Measurements from ENCODE around the gene SYT13.

DNA sequence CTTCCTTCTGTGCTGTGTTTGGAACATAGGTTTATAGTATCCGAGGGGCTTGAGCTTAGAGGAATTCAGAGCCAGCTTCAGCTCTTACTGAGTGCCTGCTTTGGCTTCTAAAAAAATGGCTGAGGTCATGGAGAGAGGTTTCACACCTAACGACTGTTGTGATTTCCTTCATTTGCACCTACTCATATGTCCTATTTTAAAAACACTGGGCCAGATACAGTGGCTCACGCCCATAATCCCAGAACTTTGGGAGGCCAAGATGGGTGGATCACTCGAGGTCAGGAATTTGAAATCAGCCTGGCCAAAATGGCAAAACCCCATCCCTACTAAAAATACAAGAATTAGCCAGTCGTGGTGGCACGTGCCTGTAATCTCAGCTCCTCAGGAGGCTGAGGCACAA is 38.3 kb upstream of the SYT13 start:
- TF ChIP-seq, protein P1, sequence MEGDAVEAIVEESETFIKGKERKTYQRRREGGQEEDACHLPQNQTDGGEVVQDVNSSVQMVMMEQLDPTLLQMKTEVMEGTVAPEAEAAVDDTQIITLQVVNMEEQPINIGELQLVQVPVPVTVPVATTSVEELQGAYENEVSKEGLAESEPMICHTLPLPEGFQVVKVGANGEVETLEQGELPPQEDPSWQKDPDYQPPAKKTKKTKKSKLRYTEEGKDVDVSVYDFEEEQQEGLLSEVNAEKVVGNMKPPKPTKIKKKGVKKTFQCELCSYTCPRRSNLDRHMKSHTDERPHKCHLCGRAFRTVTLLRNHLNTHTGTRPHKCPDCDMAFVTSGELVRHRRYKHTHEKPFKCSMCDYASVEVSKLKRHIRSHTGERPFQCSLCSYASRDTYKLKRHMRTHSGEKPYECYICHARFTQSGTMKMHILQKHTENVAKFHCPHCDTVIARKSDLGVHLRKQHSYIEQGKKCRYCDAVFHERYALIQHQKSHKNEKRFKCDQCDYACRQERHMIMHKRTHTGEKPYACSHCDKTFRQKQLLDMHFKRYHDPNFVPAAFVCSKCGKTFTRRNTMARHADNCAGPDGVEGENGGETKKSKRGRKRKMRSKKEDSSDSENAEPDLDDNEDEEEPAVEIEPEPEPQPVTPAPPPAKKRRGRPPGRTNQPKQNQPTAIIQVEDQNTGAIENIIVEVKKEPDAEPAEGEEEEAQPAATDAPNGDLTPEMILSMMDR (IDR thresholded peaks at IDR 0.05), result no peak
- TF ChIP-seq POLR2A (IDR thresholded peaks at IDR 0.05), result no peak

Measured in tibial nerve (tissue), 3 donors.